Measurements from ENCODE around the gene CERS4. TPM values are rescaled to one million over a fixed set of nuclear protein-coding genes. Genes with fewer than 3 reads are reported as not detected.
"Not testable (repeated sequence)": the region's sequence is repeated elsewhere in the genome, so short reads cannot be mapped to it uniquely, and the experiment has no call there.

CERS4 gene
- total RNA-seq, 1 experiment from 2014 or later = 4.8 TPM

DNA sequence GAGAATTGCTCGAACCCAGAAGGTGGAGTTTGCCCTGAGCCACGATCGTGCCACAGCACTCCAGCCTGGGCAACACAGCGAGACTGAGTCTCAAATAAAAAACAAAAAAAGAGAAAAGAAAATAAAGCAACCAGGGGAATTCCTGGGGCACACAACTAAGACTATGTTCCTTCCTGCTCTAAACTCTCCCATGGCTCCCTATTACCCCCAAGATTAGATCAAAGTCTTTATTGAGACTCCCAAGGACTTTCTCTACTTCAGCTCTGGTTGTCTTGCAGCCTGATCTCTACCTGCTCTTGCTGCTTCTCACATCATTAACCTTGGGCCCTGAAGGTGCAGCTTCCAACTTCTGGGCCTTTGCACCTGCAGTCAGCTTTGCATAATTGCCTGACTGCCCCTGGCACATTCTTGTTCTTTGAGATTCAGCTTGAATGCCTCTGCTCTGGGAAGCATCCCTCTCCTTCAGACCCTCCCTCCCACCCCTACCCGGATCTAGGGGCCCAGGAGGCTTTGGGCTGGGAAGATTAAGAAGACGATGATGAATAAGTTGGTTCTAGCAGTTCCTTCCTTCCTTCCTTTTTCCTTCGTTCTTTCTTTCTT lies 16.8 kb upstream of the CERS4 start:
- POLR2A ChIA-PET (ENCODE audit: low non-redundant PET) = interaction anchor here (0.6 kb wide), 1 partner anchor 157 kb away, joined by 9 read pairs; no protein-coding TSS in a partner anchor
- Histone ChIP-seq H3K4me3 (ENCODE audit: low read depth, low read length, poor library complexity, severe bottlenecking) (no peak overlapping the region), H3K27me3 (replicated peaks; ENCODE audit: insufficient read depth, low read depth, low read length, poor library complexity) (no peaks in the 10 kb centered on the region), H3K36me3 (ENCODE audit: insufficient read depth, low read length, poor library complexity, severe bottlenecking) (no peaks in the 10 kb centered on the region), H3K4me1 (ENCODE audit: insufficient read depth, low read length, poor library complexity, severe bottlenecking) (no peaks in the 10 kb centered on the region), H3K9me3 (ENCODE audit: low read depth, low read length, poor library complexity, severe bottlenecking) (no peaks in the 10 kb centered on the region), H3K27ac (ENCODE audit: low read depth, low read length, poor library complexity, severe bottlenecking) (no peak overlapping the region)
- no peak for DNase-seq (ENCODE audit: low spot score)
- CTCF ChIA-PET = interaction anchor here (0.6 kb wide), 1 partner anchor 23 kb away, joined by 3 read pairs; no protein-coding TSS in a partner anchor
- intact Hi-C loops (cut with micrococcal nuclease; ENCODE audit: unreplicated experiment) = no loop called here
- no TSS peak for BruUV-seq (replicated peaks)
- no peak for TF ChIP-seq EZH2 (IDR thresholded peaks at IDR 0.05; ENCODE audit: borderline replicate concordance, low read depth, low read length, poor library complexity, severe bottlenecking)
- TF ChIP-seq, protein P1, sequence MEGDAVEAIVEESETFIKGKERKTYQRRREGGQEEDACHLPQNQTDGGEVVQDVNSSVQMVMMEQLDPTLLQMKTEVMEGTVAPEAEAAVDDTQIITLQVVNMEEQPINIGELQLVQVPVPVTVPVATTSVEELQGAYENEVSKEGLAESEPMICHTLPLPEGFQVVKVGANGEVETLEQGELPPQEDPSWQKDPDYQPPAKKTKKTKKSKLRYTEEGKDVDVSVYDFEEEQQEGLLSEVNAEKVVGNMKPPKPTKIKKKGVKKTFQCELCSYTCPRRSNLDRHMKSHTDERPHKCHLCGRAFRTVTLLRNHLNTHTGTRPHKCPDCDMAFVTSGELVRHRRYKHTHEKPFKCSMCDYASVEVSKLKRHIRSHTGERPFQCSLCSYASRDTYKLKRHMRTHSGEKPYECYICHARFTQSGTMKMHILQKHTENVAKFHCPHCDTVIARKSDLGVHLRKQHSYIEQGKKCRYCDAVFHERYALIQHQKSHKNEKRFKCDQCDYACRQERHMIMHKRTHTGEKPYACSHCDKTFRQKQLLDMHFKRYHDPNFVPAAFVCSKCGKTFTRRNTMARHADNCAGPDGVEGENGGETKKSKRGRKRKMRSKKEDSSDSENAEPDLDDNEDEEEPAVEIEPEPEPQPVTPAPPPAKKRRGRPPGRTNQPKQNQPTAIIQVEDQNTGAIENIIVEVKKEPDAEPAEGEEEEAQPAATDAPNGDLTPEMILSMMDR (conservative IDR thresholded peaks at IDR 0.05; ENCODE audit: low read depth, low read length) = no peak

DNA sequence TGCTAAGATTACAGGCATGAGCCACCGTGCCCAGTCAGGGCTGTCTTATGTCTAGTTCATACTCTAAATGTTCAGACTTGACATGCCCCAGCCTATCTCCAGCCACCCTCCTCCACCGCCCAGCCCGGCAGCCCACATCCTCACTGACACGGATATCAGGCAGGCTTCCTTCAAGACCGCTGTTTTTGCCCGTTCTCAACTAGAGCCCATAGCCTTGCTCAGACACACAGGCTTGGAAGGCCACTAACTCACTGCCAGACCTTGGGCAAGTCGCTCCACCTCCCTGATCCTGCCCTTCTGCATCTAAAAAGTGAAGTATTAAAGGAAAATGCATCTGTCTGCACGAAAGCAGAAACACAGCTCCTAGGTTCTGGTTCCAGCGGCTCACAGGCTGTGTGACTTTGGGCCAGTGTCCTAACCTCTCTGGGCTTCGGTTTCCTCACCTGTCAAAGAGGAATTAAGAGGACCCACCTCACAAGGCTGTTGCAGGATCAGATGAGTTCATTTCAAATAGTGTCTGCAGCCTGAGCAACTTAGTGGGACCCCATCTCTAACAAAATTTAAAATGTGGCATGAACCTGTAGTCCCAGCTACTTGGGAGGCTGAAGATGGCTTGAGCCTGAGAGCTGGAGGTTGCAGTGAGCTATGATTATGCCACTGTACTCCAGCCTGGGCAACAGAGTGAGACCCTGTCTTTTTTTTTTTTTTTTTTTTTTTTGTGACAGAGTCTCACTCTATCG lies 14.5 kb upstream of the CERS4 start:
- TF ChIP-seq, protein P1 (conservative IDR thresholded peaks at IDR 0.05; ENCODE audit: low read depth, low read length) = no peak
- TF ChIP-seq EZH2 (IDR thresholded peaks at IDR 0.05; ENCODE audit: borderline replicate concordance, low read depth, low read length, poor library complexity, severe bottlenecking) = no peak
- ChIA-PET POLR2A (ENCODE audit: low non-redundant PET) (no interaction called here), CTCF (no interaction called here)

DNA sequence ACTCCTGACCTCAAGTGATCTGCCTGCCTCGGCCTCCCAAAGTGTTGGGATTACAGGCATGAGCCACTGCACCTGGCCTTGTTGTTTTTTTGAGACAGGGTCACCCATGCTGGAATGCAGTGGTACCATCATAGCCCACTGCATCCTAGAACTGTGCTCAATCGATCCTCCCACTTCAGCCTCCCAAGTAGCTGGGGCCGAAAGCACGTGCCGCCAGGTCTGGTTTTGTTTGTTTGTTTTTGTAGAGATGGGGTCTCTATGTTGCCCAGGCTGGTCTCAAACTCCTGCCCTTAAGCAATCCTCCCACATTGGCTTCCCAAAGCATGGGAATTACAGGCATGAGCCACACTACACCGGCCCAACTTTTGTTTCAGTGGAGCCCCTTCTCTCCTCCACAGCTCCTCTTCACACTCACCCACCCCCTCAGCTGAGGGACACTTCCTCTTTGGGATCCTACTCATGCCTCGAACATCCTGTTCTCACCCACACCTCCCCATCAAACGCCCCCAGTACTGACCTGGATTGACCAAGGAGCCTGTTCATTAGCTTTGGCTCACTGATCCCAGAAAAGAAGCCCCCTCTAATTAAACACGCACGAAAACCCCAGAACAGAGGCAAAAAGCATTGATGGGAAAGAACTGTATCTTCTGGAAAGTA lies 12.8 kb upstream of the CERS4 start:
- no peaks in the 10 kb centered on the region for H3K9me3 ChIP-seq (ENCODE audit: low read depth, low read length, poor library complexity, severe bottlenecking)
- no peak overlapping the region for H3K4me3 ChIP-seq (ENCODE audit: low read depth, low read length, poor library complexity, severe bottlenecking)
- CTCF ChIA-PET = no interaction called here
- TF ChIP-seq EZH2 (IDR thresholded peaks at IDR 0.05; ENCODE audit: borderline replicate concordance, low read depth, low read length, poor library complexity, severe bottlenecking) = no peak
- TF ChIP-seq, protein P1 (conservative IDR thresholded peaks at IDR 0.05; ENCODE audit: low read depth, low read length) = no peak
- BruUV-seq (replicated peaks) = no TSS peak
- DNase-seq (ENCODE audit: low spot score) = no peak
- no peaks in the 10 kb centered on the region for H3K27me3 ChIP-seq (replicated peaks; ENCODE audit: insufficient read depth, low read depth, low read length, poor library complexity)
- POLR2A ChIA-PET (ENCODE audit: low non-redundant PET) = no interaction called here
- intact Hi-C loops (cut with micrococcal nuclease; ENCODE audit: unreplicated experiment) = no loop called here
- H3K4me1 ChIP-seq (ENCODE audit: insufficient read depth, low read length, poor library complexity, severe bottlenecking) = no peaks in the 10 kb centered on the region
- H3K27ac ChIP-seq (ENCODE audit: low read depth, low read length, poor library complexity, severe bottlenecking) = no peak overlapping the region
- H3K36me3 ChIP-seq (ENCODE audit: insufficient read depth, low read length, poor library complexity, severe bottlenecking) = no peaks in the 10 kb centered on the region

More for the DNA sequence above, 14.5 kb upstream of the CERS4 start:
- H3K4me1 ChIP-seq (ENCODE audit: insufficient read depth, low read length, poor library complexity, severe bottlenecking) = no peaks in the 10 kb centered on the region
- no peak overlapping the region for H3K4me3 ChIP-seq (ENCODE audit: low read depth, low read length, poor library complexity, severe bottlenecking)
- no peaks in the 10 kb centered on the region for H3K27me3 ChIP-seq (replicated peaks; ENCODE audit: insufficient read depth, low read depth, low read length, poor library complexity)
- DNase-seq (ENCODE audit: low spot score) = no peak
- H3K9me3 ChIP-seq (ENCODE audit: low read depth, low read length, poor library complexity, severe bottlenecking) = no peaks in the 10 kb centered on the region
- no peak overlapping the region for H3K27ac ChIP-seq (ENCODE audit: low read depth, low read length, poor library complexity, severe bottlenecking)
- intact Hi-C loops (cut with micrococcal nuclease; ENCODE audit: unreplicated experiment) = no loop called here
- no TSS peak for BruUV-seq (replicated peaks)
- H3K36me3 ChIP-seq (ENCODE audit: insufficient read depth, low read length, poor library complexity, severe bottlenecking) = no peaks in the 10 kb centered on the region

DNA sequence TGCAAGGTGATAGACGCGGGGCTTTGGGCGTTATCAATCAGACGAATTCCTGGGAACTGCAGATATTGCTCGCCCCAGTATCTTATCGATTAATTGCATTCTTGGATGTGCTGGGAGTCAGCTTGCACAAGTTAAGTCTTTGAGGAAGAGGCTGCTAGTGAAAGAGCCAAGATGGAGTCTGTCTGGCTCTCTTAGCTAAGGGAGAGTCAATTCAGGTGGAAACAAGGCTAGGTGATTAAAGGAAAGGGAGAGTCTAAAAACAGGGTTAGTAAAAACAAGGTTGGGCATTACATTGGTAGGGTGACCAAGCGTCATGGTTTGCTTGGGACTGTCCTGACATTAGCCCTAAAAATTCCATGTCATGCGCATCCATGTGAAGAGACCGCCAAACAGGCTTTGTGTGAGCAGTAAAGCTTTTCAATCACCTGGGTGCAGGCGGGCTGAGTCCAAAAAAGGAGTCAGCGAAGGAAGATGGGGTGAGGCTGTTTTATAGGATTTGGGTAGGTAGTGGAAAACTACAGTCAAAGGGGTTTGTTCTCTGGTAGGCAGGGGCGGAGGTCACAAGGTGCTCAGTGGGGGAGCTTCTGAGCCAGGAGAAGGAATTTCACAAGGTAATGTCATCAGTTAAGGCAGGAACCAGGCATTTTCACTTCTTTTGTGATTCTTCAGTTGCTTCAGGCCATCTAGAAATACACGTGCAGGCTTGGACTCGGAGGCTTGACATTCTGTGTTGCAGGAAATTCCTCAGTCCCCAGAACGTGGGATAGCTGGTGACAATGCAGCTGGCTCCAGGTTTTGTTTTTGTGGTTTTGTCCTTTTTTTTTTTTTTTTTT lies 5.7 kb upstream of the CERS4 start:
- H3K27me3 ChIP-seq (replicated peaks; ENCODE audit: insufficient read depth, low read depth, low read length, poor library complexity); H3K4me3 ChIP-seq (ENCODE audit: low read depth, low read length, poor library complexity, severe bottlenecking); H3K27ac ChIP-seq (ENCODE audit: low read depth, low read length, poor library complexity, severe bottlenecking); H3K36me3 ChIP-seq (ENCODE audit: insufficient read depth, low read length, poor library complexity, severe bottlenecking); H3K9me3 ChIP-seq (ENCODE audit: low read depth, low read length, poor library complexity, severe bottlenecking); DNase-seq (ENCODE audit: low spot score); POLR2A ChIA-PET (ENCODE audit: low non-redundant PET); BruUV-seq (replicated peaks); intact Hi-C loops (cut with micrococcal nuclease; ENCODE audit: unreplicated experiment); H3K4me1 ChIP-seq (ENCODE audit: insufficient read depth, low read length, poor library complexity, severe bottlenecking): not testable (repeated sequence)
- CTCF ChIA-PET = interaction anchor here (0.6 kb wide), 1 partner anchor 1071 kb away, joined by 4 read pairs; no protein-coding TSS in a partner anchor

Data from A673 (cell line).